GM23338 (cell line): ENCODE measurements around the gene TWIST2. TPM values are rescaled to one million over a fixed set of nuclear protein-coding genes. Genes with fewer than 3 reads are reported as not detected.

Source experiments
- ATAC-seq: fragments of 200-7000 bp; cut with Tn5 transposase; 3 replicates; pipeline ENCODE4 v1.9.1; 2020
- DNase-seq: peaks from one replicate; pipeline ENCODE4 v3.0.0-alpha.2; 2015; ENCODE audit warnings: low spot score
- H2AFZ ChIP-seq: fragments of 200-600 bp; sonication (generic); 2 replicates; pipeline ENCODE4 v1.8.0; 2016; ENCODE audit warnings: antibody characterized with exemption, mild to moderate bottlenecking, moderate library complexity
- H3F3A ChIP-seq: fragments of 200-600 bp; sonication (generic); replicated peaks from 2 replicates; pipeline ENCODE4 v1.8.0; 2017; ENCODE audit warnings: antibody characterized with exemption, mixed run types, low read depth
- H3K27ac ChIP-seq: fragments of 200-600 bp; sonication (generic); 2 replicates; pipeline ENCODE4 v1.6.1; 2016; ENCODE audit warnings: low read depth
- H3K27me3 ChIP-seq: fragments of 200-600 bp; sonication (generic); 2 replicates; pipeline ENCODE4 v1.8.0; 2016; ENCODE audit warnings: mild to moderate bottlenecking, mixed run types, moderate library complexity; ENCODE audit not compliant: insufficient read depth
- H3K36me3 ChIP-seq: fragments of 200-600 bp; sonication (generic); 2 replicates; pipeline ENCODE4 v1.8.0; 2016; ENCODE audit warnings: mild to moderate bottlenecking; ENCODE audit not compliant: insufficient read depth
- H3K4me1 ChIP-seq: fragments of 200-600 bp; sonication (generic); 2 replicates; pipeline ENCODE4 v1.8.0; 2016; ENCODE audit warnings: mild to moderate bottlenecking, moderate library complexity; ENCODE audit not compliant: insufficient read depth
- H3K4me2 ChIP-seq: fragments of 200-600 bp; sonication (generic); 2 replicates; pipeline ENCODE4 v1.7.1; 2017; ENCODE audit warnings: mixed run types
- H3K4me3 ChIP-seq: fragments of 200-600 bp; sonication (generic); 2 replicates; pipeline ENCODE4 v1.6.1; 2016; ENCODE audit warnings: mixed run types
- H3K79me2 ChIP-seq: fragments of 200-600 bp; sonication (generic); replicated peaks from 2 replicates; pipeline ENCODE4 v1.8.0; 2017; ENCODE audit warnings: mild to moderate bottlenecking; ENCODE audit not compliant: insufficient read depth
- H3K9me2 ChIP-seq: fragments of 200-600 bp; sonication (generic); 2 replicates; pipeline ENCODE4 v1.8.0; 2017; ENCODE audit not compliant: insufficient read depth
- H4K20me1 ChIP-seq: fragments of 200-600 bp; sonication (generic); replicated peaks from 2 replicates; pipeline ENCODE4 v1.8.0; 2017; ENCODE audit warnings: mild to moderate bottlenecking; ENCODE audit not compliant: insufficient read depth
- H3K27ac Mint-ChIP-seq: 2 replicates; pipeline ENCODE4 v1.8.0; 2020; ENCODE audit warnings: inconsistent platforms, mild to moderate bottlenecking, moderate library complexity, mixed read lengths
- H3K27me3 Mint-ChIP-seq: 3 replicates; pipeline ENCODE4 v1.8.0; 2022; ENCODE audit warnings: low read depth, mild to moderate bottlenecking, moderate library complexity, mixed read lengths, inconsistent platforms; ENCODE audit not compliant: insufficient read depth, poor library complexity
- H3K36me3 Mint-ChIP-seq: 3 replicates; pipeline ENCODE4 v1.8.0; 2021; ENCODE audit warnings: low read depth, mild to moderate bottlenecking, inconsistent platforms, moderate library complexity, mixed read lengths
- H3K4me1 Mint-ChIP-seq: 3 replicates; pipeline ENCODE4 v1.8.0; 2020; ENCODE audit warnings: mild to moderate bottlenecking, inconsistent platforms, mixed read lengths
- H3K4me3 Mint-ChIP-seq: 3 replicates; pipeline ENCODE4 v1.8.0; 2021; ENCODE audit warnings: moderate library complexity, mild to moderate bottlenecking, inconsistent platforms, mixed read lengths
- H3K9me3 Mint-ChIP-seq: 3 replicates; pipeline ENCODE4 v1.8.0; 2020; ENCODE audit warnings: moderate library complexity, mild to moderate bottlenecking, inconsistent platforms, mixed read lengths
- CREB1 ChIP-seq: fragments of 250-450 bp; sonication (Bioruptor Pico); IDR thresholded peaks from 2 replicates; pipeline ENCODE4 v1.5.0; 2020; ENCODE audit warnings: low read depth, mild to moderate bottlenecking, moderate library complexity
- EZH2 ChIP-seq: fragments of 200-600 bp; sonication (generic); IDR thresholded peaks from one replicate; pipeline ENCODE4 v1.8.0; 2017; ENCODE audit warnings: antibody characterized with exemption, mild to moderate bottlenecking, low read depth; ENCODE audit not compliant: unreplicated experiment
- EZH2phosphoT487 ChIP-seq: fragments of 200-600 bp; sonication (generic); IDR thresholded peaks from one replicate; pipeline ENCODE4 v1.8.1; 2018; ENCODE audit warnings: antibody characterized with exemption; ENCODE audit not compliant: unreplicated experiment
- JUNB ChIP-seq: IDR thresholded peaks from one replicate; pipeline ENCODE4 v1.6.1; 2016; ENCODE audit warnings: antibody characterized with exemption; ENCODE audit not compliant: unreplicated experiment
- NANOG ChIP-seq: IDR thresholded peaks from 2 replicates; pipeline ENCODE4 v1.6.1; 2016; ENCODE audit warnings: antibody characterized with exemption, borderline replicate concordance
- POLR2AphosphoS5 ChIP-seq: IDR thresholded peaks from 2 replicates; pipeline ENCODE4 v1.6.1; 2016; ENCODE audit warnings: antibody characterized with exemption, low read depth
- STAT1 ChIP-seq: IDR thresholded peaks from one replicate; pipeline ENCODE4 v1.6.1; 2016; ENCODE audit warnings: antibody characterized with exemption; ENCODE audit not compliant: unreplicated experiment
- ZNF331 ChIP-seq: fragments of 250-450 bp; sonication (Bioruptor Pico); IDR thresholded peaks from 2 replicates; pipeline ENCODE4 v1.5.0; 2020; ENCODE audit warnings: low read depth, mild to moderate bottlenecking, moderate library complexity
- polyA plus RNA-seq: library from polyadenylated mRNA; unstranded; fragments of >200 nt; fragmentation: Nextera tagmentation; extraction: Ambion mirVana; gene quantifications from 2 replicates; pipeline ENCODE4 v1.2.1, GENCODE V29; 2016
- total RNA-seq: library from RNA; depleted of rRNA; stranded (reverse); fragments of >200 nt; shearing (Covaris generic); gene quantifications from 2 replicates; pipeline ENCODE4 v1.2.3, GENCODE V29; 2014
- TF ChIP-seq, protein P1 (sequence below): fragments of 250-450 bp; sonication (Bioruptor Pico); IDR thresholded peaks from 2 replicates; pipeline ENCODE4 v1.5.0; 2020; ENCODE audit warnings: mild to moderate bottlenecking, moderate library complexity
- TF ChIP-seq, protein P2 (sequence below): IDR thresholded peaks from one replicate; pipeline ENCODE4 v1.6.1; 2018; ENCODE audit warnings: antibody characterized with exemption; ENCODE audit not compliant: unreplicated experiment
- TF ChIP-seq, protein P3 (sequence below): IDR thresholded peaks from 2 replicates; pipeline ENCODE4 v1.6.1; 2016; ENCODE audit warnings: antibody characterized with exemption
- TF ChIP-seq, protein P4 (sequence below), 2 experiments: fragments of 200-600 bp in 1 of 2; sonication (generic) in 1 of 2; conservative IDR thresholded peaks; 2 replicates each; pipeline versions ENCODE4 v1.5.1 to v1.6.1; 2016 to 2017; ENCODE audit warnings: antibody characterized with exemption in 2 of 2, low read depth in 2 of 2, mild to moderate bottlenecking in 2 of 2, moderate library complexity in 1 of 2

Gene TWIST2
- total and polyA plus RNA-seq, 2 experiments from 2014 or later, result 7.0 to 12.5 TPM

DNA sequence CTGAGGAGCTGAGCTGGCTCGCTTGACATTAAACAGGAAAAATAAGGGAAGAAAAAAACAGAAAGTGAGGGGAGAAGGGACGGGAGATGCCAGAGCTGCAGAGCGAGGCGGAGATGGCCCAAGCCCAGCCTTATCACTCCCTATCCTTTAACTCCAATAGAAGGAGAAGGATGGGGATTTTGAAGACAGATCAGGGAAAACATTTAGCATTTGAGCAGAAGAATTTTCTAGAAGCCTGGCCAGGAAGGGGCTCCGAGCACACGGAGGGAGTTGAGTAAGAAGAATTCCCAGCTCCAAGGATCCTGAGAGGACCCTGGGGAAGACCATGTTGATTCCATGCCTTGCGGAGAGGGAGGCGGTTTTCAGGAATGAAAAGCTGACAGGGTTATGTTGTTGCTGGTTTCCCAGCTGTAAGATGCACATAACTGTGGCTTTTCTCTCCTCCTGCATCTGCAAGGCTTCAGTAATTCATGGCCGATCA lies 35.6 kb downstream of the TWIST2 start:
- ATAC-seq (no peak), DNase-seq (no peak)
- Histone ChIP-seq H3K36me3 (no peaks in the 10 kb centered on the region), H3K4me3 (no peak overlapping the region), H3K27me3 (no peaks in the 10 kb centered on the region), H4K20me1 (no peaks in the 10 kb centered on the region), H3K4me2 (no peak overlapping the region), H3F3A (no peaks in the 10 kb centered on the region), H3K79me2 (no peaks in the 10 kb centered on the region), H3K9me2 (no peaks in the 10 kb centered on the region), H2AFZ (no peak overlapping the region), H3K4me1 (no peaks in the 10 kb centered on the region), H3K27ac (no peak overlapping the region)
- Mint-ChIP-seq H3K27me3 (peaks cover 8% of the 10 kb centered on the region), H3K9me3 (peaks cover 49% of the 10 kb centered on the region), H3K4me1 (peaks cover 5% of the 10 kb centered on the region; the same call in 1 of the 3 replicates), H3K36me3 (peaks cover 16% of the 10 kb centered on the region), H3K4me3 (no peak overlapping the region), H3K27ac (no peak overlapping the region)
- no peak for TF ChIP-seq POLR2AphosphoS5
- TF ChIP-seq, protein P1, sequence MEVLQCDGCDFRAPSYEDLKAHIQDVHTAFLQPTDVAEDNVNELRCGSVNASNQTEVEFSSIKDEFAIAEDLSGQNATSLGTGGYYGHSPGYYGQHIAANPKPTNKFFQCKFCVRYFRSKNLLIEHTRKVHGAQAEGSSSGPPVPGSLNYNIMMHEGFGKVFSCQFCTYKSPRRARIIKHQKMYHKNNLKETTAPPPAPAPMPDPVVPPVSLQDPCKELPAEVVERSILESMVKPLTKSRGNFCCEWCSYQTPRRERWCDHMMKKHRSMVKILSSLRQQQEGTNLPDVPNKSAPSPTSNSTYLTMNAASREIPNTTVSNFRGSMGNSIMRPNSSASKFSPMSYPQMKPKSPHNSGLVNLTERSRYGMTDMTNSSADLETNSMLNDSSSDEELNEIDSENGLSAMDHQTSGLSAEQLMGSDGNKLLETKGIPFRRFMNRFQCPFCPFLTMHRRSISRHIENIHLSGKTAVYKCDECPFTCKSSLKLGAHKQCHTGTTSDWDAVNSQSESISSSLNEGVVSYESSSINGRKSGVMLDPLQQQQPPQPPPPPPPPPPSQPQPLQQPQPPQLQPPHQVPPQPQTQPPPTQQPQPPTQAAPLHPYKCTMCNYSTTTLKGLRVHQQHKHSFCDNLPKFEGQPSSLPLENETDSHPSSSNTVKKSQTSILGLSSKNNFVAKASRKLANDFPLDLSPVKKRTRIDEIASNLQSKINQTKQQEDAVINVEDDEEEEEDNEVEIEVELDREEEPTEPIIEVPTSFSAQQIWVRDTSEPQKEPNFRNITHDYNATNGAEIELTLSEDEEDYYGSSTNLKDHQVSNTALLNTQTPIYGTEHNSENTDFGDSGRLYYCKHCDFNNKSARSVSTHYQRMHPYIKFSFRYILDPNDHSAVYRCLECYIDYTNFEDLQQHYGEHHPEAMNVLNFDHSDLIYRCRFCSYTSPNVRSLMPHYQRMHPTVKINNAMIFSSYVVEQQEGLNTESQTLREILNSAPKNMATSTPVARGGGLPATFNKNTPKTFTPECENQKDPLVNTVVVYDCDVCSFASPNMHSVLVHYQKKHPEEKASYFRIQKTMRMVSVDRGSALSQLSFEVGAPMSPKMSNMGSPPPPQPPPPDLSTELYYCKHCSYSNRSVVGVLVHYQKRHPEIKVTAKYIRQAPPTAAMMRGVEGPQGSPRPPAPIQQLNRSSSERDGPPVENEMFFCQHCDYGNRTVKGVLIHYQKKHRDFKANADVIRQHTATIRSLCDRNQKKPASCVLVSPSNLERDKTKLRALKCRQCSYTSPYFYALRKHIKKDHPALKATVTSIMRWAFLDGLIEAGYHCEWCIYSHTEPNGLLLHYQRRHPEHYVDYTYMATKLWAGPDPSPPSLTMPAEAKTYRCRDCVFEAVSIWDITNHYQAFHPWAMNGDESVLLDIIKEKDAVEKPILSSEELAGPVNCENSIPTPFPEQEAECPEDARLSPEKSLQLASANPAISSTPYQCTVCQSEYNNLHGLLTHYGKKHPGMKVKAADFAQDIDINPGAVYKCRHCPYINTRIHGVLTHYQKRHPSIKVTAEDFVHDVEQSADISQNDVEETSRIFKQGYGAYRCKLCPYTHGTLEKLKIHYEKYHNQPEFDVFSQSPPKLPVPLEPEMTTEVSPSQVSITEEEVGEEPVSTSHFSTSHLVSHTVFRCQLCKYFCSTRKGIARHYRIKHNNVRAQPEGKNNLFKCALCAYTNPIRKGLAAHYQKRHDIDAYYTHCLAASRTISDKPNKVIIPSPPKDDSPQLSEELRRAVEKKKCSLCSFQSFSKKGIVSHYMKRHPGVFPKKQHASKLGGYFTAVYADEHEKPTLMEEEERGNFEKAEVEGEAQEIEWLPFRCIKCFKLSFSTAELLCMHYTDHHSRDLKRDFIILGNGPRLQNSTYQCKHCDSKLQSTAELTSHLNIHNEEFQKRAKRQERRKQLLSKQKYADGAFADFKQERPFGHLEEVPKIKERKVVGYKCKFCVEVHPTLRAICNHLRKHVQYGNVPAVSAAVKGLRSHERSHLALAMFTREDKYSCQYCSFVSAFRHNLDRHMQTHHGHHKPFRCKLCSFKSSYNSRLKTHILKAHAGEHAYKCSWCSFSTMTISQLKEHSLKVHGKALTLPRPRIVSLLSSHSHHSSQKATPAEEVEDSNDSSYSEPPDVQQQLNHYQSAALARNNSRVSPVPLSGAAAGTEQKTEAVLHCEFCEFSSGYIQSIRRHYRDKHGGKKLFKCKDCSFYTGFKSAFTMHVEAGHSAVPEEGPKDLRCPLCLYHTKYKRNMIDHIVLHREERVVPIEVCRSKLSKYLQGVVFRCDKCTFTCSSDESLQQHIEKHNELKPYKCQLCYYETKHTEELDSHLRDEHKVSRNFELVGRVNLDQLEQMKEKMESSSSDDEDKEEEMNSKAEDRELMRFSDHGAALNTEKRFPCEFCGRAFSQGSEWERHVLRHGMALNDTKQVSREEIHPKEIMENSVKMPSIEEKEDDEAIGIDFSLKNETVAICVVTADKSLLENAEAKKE (CRISPR knock-in tag), result no peak
- no peak for TF ChIP-seq STAT1
- no peak for TF ChIP-seq ZNF331 (CRISPR knock-in tag)
- no peak for TF ChIP-seq NANOG
- TF ChIP-seq EZH2phosphoT487, result no peak
- no peak for TF ChIP-seq CREB1 (CRISPR knock-in tag)
- TF ChIP-seq JUNB, result no peak
- TF ChIP-seq, protein P2, sequence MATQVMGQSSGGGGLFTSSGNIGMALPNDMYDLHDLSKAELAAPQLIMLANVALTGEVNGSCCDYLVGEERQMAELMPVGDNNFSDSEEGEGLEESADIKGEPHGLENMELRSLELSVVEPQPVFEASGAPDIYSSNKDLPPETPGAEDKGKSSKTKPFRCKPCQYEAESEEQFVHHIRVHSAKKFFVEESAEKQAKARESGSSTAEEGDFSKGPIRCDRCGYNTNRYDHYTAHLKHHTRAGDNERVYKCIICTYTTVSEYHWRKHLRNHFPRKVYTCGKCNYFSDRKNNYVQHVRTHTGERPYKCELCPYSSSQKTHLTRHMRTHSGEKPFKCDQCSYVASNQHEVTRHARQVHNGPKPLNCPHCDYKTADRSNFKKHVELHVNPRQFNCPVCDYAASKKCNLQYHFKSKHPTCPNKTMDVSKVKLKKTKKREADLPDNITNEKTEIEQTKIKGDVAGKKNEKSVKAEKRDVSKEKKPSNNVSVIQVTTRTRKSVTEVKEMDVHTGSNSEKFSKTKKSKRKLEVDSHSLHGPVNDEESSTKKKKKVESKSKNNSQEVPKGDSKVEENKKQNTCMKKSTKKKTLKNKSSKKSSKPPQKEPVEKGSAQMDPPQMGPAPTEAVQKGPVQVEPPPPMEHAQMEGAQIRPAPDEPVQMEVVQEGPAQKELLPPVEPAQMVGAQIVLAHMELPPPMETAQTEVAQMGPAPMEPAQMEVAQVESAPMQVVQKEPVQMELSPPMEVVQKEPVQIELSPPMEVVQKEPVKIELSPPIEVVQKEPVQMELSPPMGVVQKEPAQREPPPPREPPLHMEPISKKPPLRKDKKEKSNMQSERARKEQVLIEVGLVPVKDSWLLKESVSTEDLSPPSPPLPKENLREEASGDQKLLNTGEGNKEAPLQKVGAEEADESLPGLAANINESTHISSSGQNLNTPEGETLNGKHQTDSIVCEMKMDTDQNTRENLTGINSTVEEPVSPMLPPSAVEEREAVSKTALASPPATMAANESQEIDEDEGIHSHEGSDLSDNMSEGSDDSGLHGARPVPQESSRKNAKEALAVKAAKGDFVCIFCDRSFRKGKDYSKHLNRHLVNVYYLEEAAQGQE, result no peak
- TF ChIP-seq, protein P3, sequence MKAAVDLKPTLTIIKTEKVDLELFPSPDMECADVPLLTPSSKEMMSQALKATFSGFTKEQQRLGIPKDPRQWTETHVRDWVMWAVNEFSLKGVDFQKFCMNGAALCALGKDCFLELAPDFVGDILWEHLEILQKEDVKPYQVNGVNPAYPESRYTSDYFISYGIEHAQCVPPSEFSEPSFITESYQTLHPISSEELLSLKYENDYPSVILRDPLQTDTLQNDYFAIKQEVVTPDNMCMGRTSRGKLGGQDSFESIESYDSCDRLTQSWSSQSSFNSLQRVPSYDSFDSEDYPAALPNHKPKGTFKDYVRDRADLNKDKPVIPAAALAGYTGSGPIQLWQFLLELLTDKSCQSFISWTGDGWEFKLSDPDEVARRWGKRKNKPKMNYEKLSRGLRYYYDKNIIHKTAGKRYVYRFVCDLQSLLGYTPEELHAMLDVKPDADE, result no peak
- TF ChIP-seq EZH2, result no peak
- TF ChIP-seq, protein P4, sequence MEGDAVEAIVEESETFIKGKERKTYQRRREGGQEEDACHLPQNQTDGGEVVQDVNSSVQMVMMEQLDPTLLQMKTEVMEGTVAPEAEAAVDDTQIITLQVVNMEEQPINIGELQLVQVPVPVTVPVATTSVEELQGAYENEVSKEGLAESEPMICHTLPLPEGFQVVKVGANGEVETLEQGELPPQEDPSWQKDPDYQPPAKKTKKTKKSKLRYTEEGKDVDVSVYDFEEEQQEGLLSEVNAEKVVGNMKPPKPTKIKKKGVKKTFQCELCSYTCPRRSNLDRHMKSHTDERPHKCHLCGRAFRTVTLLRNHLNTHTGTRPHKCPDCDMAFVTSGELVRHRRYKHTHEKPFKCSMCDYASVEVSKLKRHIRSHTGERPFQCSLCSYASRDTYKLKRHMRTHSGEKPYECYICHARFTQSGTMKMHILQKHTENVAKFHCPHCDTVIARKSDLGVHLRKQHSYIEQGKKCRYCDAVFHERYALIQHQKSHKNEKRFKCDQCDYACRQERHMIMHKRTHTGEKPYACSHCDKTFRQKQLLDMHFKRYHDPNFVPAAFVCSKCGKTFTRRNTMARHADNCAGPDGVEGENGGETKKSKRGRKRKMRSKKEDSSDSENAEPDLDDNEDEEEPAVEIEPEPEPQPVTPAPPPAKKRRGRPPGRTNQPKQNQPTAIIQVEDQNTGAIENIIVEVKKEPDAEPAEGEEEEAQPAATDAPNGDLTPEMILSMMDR (conservative IDR thresholded peaks at IDR 0.05; ENCODE audit: low read depth in 2 of 2), result no peak
